Measurements from ENCODE around the gene GSTM2.
A peak's percentile ranks its signal among the peaks of the same experiment; 100 is the strongest.

GSTM2 gene

DNA sequence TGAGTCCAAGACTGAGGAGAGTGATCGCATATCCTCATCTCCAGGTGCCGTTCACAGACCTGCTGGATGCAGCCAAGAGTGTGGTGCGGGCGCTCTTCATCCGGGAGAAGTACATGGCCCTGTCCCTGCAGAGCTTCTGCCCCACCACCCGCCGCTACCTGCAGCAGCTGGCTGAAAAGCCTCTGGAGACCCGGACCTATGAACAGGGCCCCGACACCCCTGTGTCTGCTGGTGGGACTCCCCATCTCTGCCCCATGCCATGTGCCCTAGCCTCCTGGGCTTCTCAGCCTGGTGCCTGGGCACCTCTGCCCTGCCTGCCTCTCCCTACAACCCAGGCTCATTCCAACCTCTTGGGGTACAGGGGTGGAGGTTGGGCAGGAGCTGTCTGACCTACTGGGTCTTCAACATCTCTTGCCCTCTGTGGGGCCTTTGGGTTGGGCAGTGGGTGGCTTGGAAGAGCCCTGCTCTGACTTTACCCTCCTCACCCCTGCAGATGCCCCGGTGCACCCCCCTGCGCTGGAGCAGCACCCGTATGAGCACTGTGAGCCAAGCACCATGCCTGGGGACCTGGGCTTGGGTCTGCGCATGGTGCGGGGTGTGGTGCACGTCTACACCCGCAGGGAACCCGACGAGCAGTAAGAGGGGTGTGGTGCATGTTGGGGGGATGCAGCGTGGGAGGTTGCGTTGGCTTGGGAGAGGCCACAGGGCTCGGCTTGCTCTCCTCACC, 41.0 kb upstream of the GSTM2 start:
- no peak overlapping the region for H3K27ac ChIP-seq
- TF ChIP-seq, protein P1, sequence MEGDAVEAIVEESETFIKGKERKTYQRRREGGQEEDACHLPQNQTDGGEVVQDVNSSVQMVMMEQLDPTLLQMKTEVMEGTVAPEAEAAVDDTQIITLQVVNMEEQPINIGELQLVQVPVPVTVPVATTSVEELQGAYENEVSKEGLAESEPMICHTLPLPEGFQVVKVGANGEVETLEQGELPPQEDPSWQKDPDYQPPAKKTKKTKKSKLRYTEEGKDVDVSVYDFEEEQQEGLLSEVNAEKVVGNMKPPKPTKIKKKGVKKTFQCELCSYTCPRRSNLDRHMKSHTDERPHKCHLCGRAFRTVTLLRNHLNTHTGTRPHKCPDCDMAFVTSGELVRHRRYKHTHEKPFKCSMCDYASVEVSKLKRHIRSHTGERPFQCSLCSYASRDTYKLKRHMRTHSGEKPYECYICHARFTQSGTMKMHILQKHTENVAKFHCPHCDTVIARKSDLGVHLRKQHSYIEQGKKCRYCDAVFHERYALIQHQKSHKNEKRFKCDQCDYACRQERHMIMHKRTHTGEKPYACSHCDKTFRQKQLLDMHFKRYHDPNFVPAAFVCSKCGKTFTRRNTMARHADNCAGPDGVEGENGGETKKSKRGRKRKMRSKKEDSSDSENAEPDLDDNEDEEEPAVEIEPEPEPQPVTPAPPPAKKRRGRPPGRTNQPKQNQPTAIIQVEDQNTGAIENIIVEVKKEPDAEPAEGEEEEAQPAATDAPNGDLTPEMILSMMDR (conservative IDR thresholded peaks at IDR 0.05) = no peak
- TF ChIP-seq ZFX (IDR thresholded peaks at IDR 0.05) = no peak

DNA sequence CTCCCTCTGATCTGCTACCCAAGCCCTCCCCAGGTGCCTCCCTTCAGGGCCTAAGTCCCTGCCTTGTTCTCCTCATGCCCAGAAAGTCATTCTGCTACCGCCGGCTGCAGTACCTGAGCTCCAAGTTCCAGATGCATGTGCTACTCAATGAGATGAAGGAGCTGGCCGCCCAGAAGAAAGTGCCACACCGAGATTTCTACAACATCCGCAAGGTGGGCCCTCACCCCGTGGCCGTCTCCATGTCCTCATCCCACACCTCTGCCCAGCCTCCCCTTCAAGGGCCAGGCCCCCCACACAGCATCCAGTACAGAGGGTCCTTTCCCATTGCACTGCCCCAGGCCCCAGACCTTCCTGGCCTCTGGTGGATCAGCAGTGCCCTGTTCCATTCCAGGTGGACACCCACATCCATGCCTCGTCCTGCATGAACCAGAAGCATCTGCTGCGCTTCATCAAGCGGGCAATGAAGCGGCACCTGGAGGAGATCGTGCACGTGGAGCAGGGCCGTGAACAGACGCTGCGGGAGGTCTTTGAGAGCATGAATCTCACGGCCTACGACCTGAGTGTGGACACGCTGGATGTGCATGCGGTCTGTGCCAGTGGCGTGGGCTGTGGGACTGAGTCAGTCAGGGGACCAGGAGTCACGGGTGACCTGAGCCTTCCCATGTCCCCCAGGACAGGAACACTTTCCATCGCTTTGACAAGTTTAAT, 40.0 kb upstream of the GSTM2 start:
- TF ChIP-seq ZFX (IDR thresholded peaks at IDR 0.05) = no peak
- TF ChIP-seq, protein P1 (conservative IDR thresholded peaks at IDR 0.05) = no peak
- H3K27ac ChIP-seq = no peak overlapping the region

DNA sequence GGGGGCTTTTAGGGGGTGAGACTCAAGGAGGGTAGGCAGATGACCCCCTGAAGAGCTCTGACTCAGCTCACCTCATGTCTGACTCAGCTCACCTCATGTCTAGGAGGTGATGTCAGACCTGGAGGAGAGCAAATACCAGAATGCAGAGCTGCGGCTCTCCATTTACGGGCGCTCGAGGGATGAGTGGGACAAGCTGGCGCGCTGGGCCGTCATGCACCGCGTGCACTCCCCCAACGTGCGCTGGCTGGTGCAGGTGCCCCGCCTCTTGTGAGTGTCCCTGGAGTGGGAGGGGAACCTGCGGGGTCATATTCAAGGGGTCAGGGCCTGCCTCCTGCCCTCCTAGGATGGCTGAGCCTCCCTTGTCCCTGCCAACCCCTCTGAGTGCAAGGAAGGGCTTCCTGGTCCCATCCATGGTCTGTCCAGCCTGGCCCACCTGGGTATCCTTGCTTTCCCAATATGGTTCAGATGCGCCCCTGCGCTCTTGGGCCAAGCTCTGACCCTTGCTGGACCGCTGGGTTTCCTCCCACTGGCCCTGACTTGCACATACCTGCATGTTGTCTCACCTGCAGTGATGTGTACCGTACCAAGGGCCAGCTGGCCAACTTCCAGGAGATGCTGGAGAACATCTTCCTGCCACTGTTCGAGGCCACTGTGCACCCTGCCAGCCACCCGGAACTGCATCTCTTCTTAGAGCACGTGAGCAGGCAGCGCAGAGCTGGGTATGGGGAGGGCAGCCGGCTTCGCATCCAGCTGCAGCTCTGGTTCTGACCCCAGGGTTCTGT, 39.1 kb upstream of the GSTM2 start:
- no peak overlapping the region for H3K27ac ChIP-seq
- TF ChIP-seq, protein P1 (conservative IDR thresholded peaks at IDR 0.05) = no peak
- TF ChIP-seq ZFX (IDR thresholded peaks at IDR 0.05) = no peak

DNA sequence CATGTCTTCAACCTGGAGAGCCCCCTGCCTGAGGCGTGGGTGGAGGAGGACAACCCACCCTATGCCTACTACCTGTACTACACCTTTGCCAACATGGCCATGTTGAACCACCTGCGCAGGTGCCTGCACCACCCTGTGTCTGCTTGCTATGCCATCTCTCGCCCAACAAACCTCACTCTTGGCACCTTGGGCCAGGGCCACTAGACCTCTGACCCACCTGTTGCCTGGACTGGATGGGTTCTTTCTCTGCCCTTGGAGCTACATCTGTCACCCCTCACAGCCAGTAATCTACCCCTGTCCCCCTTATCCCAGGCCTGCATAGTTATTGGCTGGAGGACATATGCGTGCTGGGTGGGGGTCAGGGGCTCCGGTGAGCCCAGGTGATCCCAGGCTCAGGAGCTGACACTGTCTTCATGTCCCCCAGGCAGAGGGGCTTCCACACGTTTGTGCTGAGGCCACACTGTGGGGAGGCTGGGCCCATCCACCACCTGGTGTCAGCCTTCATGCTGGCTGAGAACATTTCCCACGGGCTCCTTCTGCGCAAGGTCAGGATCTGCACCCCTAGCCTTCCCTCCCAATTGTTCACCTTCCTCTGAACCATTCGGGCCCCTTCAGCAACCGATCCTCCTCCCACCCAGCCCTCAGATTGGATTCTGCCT, 38.4 kb upstream of the GSTM2 start:
- no peak overlapping the region for H3K27ac ChIP-seq
- TF ChIP-seq ZFX (IDR thresholded peaks at IDR 0.05) = no peak
- TF ChIP-seq, protein P1 (conservative IDR thresholded peaks at IDR 0.05) = no peak

DNA sequence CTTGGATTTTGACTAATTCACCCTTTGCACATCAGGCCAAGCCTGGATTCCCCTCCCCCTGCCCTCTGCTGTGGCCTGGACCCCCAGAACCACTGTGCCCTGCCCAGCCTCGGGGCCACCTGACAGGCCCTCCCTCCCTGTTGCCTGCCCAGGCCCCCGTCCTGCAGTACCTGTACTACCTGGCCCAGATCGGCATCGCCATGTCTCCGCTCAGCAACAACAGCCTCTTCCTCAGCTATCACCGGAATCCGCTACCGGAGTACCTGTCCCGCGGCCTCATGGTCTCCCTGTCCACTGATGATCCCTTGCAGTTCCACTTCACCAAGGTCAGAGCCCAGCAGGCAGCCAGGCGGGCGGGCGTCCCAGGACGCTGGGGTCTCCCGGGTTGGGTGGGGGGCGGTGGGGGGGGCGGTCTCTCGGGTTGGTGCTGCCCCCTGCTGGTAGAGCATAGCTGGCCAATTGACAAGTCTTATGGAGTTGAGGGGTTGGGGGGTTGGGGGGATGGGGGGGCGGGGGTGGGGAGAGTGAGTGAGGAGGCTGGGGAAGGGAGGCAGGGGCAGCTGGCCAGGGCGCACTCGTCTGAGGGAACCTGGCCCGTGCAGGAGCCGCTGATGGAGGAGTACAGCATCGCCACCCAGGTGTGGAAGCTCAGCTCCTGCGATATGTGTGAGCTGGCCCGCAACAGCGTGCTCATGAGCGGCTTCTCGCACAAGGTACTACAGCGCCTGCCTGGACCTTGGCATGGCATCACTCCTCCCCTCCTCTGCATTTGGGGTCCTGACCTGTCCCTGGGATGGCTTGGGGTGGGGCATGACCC, 37.6 kb upstream of the GSTM2 start:
- H3K27ac ChIP-seq = no peak overlapping the region
- no peak for TF ChIP-seq ZFX (IDR thresholded peaks at IDR 0.05)
- TF ChIP-seq, protein P1 (conservative IDR thresholded peaks at IDR 0.05) = no peak; the same call in 1 of the 2 replicates

DNA sequence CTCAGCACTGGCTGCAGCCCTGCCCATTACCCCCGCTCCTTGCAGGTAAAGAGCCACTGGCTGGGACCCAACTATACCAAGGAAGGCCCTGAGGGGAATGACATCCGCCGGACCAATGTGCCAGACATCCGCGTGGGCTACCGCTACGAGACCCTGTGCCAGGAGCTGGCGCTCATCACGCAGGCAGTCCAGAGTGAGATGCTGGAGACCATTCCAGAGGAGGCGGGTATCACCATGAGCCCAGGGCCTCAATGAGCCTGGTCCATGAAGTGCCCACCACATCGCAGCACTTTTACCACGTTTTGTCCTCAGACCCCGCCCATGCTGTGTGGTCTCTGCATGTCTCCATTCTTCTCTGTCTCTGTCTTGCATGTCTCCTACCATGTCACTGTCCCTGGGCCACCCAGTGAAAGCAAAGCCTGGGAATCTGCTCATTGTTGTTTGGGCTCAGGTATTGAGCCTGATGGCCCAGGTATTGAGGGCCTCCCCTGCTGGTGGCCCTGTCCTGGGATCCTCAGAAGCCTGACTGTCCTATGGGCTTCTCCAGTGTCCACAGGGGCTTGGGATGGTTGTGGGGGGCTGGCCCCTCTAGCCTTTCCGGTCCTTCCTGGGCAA, 36.9 kb upstream of the GSTM2 start:
- peak overlapping the region; percentile 63 for H3K27ac ChIP-seq
- TF ChIP-seq, protein P1 (conservative IDR thresholded peaks at IDR 0.05) = no peak
- no peak for TF ChIP-seq ZFX (IDR thresholded peaks at IDR 0.05)

Measured in C4-2B (cell line).